ENCODE data around the gene ABLIM1. TPM values are rescaled to one million over a fixed set of nuclear protein-coding genes. Genes with fewer than 3 reads are reported as not detected.
A peak's percentile ranks its signal among the peaks of the same experiment; 100 is the strongest.

ABLIM1 gene
- polyA plus RNA-seq, 1 donor from 2014 or later: 10.1 TPM

DNA sequence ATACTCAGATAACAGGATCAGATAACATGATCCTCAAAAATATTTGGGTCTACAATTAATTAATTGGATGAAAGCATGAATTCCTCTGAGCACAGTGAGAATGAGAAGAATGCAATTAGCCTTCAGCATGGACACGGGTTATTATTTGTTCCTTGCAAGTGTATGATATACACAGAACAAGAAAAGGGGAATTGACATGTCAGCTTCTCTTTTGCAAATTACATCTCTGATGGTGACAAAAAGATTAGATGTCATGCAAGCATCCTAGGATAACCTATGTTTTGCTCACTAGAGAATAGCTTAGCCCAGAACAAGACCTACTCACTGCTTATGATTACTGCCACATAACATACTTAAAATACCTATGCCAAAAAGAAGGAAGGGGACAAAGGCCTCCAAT lies 120.3 kb downstream of the ABLIM1 start:
- Histone ChIP-seq H3K27ac (ENCODE audit: low read length) (peak overlapping the region; percentile 65), H3K36me3 (ENCODE audit: insufficient read depth, low read length) (no peaks in the 10 kb centered on the region), H3K4me2 (ENCODE audit: low read length) (peak overlapping the region; percentile 23), H3F3A (ENCODE audit: insufficient read depth, low read length, poor library complexity, severe bottlenecking) (no peaks in the 10 kb centered on the region), H3K9me3 (ENCODE audit: low read length) (no peaks in the 10 kb centered on the region), H3K9ac (ENCODE audit: low read length) (peak overlapping the region; percentile 34), H3K27me3 (ENCODE audit: insufficient read depth, low read depth, low read length) (no peaks in the 10 kb centered on the region), H3K4me3 (ENCODE audit: low read length) (peak overlapping the region; percentile 27), H3K79me2 (replicated peaks; ENCODE audit: insufficient read depth, low read length) (no peaks in the 10 kb centered on the region), H2AFZ (ENCODE audit: low read depth, low read length) (no peak overlapping the region), H4K20me1 (ENCODE audit: insufficient read depth) (no peaks in the 10 kb centered on the region), H3K9me2 (ENCODE audit: insufficient read depth, low read length) (no peaks in the 10 kb centered on the region)
- TF ChIP-seq RAD21 (conservative IDR thresholded peaks at IDR 0.05) (no peak), POLR2AphosphoS5 (IDR thresholded peaks at IDR 0.05) (peak; percentile 89), TAF1 (IDR thresholded peaks at IDR 0.05; ENCODE audit: low read depth) (no peak), SMC3 (conservative IDR thresholded peaks at IDR 0.05; ENCODE audit: poor library complexity) (no peak), EZH2 (IDR thresholded peaks at IDR 0.05; ENCODE audit: borderline replicate concordance, insufficient read depth, low read length, poor library complexity, severe bottlenecking) (no peak), MXI1 (conservative IDR thresholded peaks at IDR 0.05; ENCODE audit: poor library complexity, severe bottlenecking) (no peak), EP300 (conservative IDR thresholded peaks at IDR 0.05; ENCODE audit: poor library complexity, severe bottlenecking) (peak; percentile 92)
- TF ChIP-seq, protein P1, sequence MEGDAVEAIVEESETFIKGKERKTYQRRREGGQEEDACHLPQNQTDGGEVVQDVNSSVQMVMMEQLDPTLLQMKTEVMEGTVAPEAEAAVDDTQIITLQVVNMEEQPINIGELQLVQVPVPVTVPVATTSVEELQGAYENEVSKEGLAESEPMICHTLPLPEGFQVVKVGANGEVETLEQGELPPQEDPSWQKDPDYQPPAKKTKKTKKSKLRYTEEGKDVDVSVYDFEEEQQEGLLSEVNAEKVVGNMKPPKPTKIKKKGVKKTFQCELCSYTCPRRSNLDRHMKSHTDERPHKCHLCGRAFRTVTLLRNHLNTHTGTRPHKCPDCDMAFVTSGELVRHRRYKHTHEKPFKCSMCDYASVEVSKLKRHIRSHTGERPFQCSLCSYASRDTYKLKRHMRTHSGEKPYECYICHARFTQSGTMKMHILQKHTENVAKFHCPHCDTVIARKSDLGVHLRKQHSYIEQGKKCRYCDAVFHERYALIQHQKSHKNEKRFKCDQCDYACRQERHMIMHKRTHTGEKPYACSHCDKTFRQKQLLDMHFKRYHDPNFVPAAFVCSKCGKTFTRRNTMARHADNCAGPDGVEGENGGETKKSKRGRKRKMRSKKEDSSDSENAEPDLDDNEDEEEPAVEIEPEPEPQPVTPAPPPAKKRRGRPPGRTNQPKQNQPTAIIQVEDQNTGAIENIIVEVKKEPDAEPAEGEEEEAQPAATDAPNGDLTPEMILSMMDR (IDR thresholded peaks at IDR 0.05; ENCODE audit: poor library complexity, severe bottlenecking): no peak
- TF ChIP-seq, protein P2, sequence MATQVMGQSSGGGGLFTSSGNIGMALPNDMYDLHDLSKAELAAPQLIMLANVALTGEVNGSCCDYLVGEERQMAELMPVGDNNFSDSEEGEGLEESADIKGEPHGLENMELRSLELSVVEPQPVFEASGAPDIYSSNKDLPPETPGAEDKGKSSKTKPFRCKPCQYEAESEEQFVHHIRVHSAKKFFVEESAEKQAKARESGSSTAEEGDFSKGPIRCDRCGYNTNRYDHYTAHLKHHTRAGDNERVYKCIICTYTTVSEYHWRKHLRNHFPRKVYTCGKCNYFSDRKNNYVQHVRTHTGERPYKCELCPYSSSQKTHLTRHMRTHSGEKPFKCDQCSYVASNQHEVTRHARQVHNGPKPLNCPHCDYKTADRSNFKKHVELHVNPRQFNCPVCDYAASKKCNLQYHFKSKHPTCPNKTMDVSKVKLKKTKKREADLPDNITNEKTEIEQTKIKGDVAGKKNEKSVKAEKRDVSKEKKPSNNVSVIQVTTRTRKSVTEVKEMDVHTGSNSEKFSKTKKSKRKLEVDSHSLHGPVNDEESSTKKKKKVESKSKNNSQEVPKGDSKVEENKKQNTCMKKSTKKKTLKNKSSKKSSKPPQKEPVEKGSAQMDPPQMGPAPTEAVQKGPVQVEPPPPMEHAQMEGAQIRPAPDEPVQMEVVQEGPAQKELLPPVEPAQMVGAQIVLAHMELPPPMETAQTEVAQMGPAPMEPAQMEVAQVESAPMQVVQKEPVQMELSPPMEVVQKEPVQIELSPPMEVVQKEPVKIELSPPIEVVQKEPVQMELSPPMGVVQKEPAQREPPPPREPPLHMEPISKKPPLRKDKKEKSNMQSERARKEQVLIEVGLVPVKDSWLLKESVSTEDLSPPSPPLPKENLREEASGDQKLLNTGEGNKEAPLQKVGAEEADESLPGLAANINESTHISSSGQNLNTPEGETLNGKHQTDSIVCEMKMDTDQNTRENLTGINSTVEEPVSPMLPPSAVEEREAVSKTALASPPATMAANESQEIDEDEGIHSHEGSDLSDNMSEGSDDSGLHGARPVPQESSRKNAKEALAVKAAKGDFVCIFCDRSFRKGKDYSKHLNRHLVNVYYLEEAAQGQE (IDR thresholded peaks at IDR 0.05; ENCODE audit: borderline replicate concordance): no peak

DNA sequence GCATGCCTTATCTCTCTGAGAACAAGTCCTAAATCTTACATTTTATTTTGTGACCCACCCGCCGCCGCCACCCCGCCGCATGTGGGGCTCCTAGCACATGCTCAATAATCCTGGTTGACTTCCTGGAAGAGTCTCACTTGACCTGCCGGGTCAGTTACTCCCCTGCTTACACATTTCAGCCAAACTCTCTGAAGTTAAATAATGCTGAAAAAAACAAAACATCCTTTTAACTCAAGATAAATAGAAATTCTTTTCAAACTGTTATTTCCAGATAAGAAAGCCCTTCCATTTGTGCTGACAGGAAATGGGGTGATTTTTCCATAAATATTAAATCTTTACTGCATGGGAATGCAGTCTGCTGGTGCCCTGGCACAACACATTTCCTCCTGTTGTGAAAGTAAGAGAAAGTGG lies 123.5 kb downstream of the ABLIM1 start:
- TF ChIP-seq TAF1 (IDR thresholded peaks at IDR 0.05; ENCODE audit: low read depth): no peak
- Histone ChIP-seq H3K9me2 (ENCODE audit: insufficient read depth, low read length) (no peaks in the 10 kb centered on the region), H4K20me1 (ENCODE audit: insufficient read depth) (no peaks in the 10 kb centered on the region), H3K27me3 (ENCODE audit: insufficient read depth, low read depth, low read length) (no peaks in the 10 kb centered on the region), H2AFZ (ENCODE audit: low read depth, low read length) (no peak overlapping the region), H3K36me3 (ENCODE audit: insufficient read depth, low read length) (no peaks in the 10 kb centered on the region), H3K9ac (ENCODE audit: low read length) (no peak overlapping the region), H3K4me2 (ENCODE audit: low read length) (no peak overlapping the region), H3K79me2 (replicated peaks; ENCODE audit: insufficient read depth, low read length) (no peaks in the 10 kb centered on the region), H3F3A (ENCODE audit: insufficient read depth, low read length, poor library complexity, severe bottlenecking) (no peaks in the 10 kb centered on the region), H3K4me3 (ENCODE audit: low read length) (no peak overlapping the region), H3K27ac (ENCODE audit: low read length) (no peak overlapping the region), H3K9me3 (ENCODE audit: low read length) (no peaks in the 10 kb centered on the region)

DNA sequence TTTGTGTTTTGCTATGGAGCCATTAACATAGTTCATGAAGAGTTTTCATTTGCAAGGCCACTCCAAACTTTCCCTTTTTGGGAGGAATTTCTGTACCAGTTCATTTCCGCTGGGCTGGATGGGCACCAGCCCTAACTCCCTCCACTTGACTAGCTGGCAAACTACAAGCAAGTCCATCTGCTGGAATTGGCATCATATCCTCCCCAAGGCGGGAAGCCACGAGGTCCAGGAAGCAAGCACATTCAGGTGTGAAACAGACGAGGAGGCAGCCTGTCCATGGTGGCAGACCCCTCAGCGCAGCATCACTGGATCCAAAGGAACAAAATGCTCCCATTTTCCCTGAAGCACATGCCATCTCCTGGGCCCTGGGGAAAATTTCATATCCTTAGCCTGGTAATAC lies 125.8 kb downstream of the ABLIM1 start:
- H3K4me3 ChIP-seq (ENCODE audit: low read length): no peak overlapping the region
- no peaks in the 10 kb centered on the region for H3F3A ChIP-seq (ENCODE audit: insufficient read depth, low read length, poor library complexity, severe bottlenecking)
- H2AFZ ChIP-seq (ENCODE audit: low read depth, low read length): no peak overlapping the region
- TF ChIP-seq RAD21 (conservative IDR thresholded peaks at IDR 0.05) (no peak), EP300 (conservative IDR thresholded peaks at IDR 0.05; ENCODE audit: poor library complexity, severe bottlenecking) (no peak), MXI1 (conservative IDR thresholded peaks at IDR 0.05; ENCODE audit: poor library complexity, severe bottlenecking) (no peak), EZH2 (IDR thresholded peaks at IDR 0.05; ENCODE audit: borderline replicate concordance, insufficient read depth, low read length, poor library complexity, severe bottlenecking) (no peak), SMC3 (conservative IDR thresholded peaks at IDR 0.05; ENCODE audit: poor library complexity) (no peak), TAF1 (IDR thresholded peaks at IDR 0.05; ENCODE audit: low read depth) (no peak), POLR2AphosphoS5 (IDR thresholded peaks at IDR 0.05) (no peak)
- TF ChIP-seq, protein P1 (IDR thresholded peaks at IDR 0.05; ENCODE audit: poor library complexity, severe bottlenecking): no peak
- TF ChIP-seq, protein P2 (IDR thresholded peaks at IDR 0.05; ENCODE audit: borderline replicate concordance): no peak
- H3K27ac ChIP-seq (ENCODE audit: low read length): no peak overlapping the region
- H4K20me1 ChIP-seq (ENCODE audit: insufficient read depth): no peaks in the 10 kb centered on the region
- no peaks in the 10 kb centered on the region for H3K79me2 ChIP-seq (replicated peaks; ENCODE audit: insufficient read depth, low read length)
- no peak overlapping the region for H3K9ac ChIP-seq (ENCODE audit: low read length)
- no peaks in the 10 kb centered on the region for H3K36me3 ChIP-seq (ENCODE audit: insufficient read depth, low read length)
- no peaks in the 10 kb centered on the region for H3K9me3 ChIP-seq (ENCODE audit: low read length)
- no peaks in the 10 kb centered on the region for H3K27me3 ChIP-seq (ENCODE audit: insufficient read depth, low read depth, low read length)
- H3K9me2 ChIP-seq (ENCODE audit: insufficient read depth, low read length): no peaks in the 10 kb centered on the region
- H3K4me2 ChIP-seq (ENCODE audit: low read length): no peak overlapping the region
